A673 (cell line): ENCODE measurements around the gene GSG1. TPM values are rescaled to one million over a fixed set of nuclear protein-coding genes. Genes with fewer than 3 reads are reported as not detected.

Experiments used
- BruUV-seq: library from RNA; stranded (reverse); fragments of 400-500 nt; replicated peaks from 2 replicates; lab custom pipeline; 2021; lab: Mats Ljungman, UMichigan
- CTCF ChIA-PET: fragments of 300-600 bp; sonication (Branson Sonifier 250); formaldehyde crosslinking; loops from one replicate; lab custom pipeline; 2022; ENCODE audit warnings: antibody characterized with exemption; lab: Charles Lee
- POLR2A ChIA-PET: fragments of 300-600 bp; sonication (Branson Sonifier 250); formaldehyde crosslinking; loops from one replicate; lab custom pipeline; 2022; ENCODE audit warnings: antibody characterized with exemption; ENCODE audit not compliant: low non-redundant PET; lab: Charles Lee
- DNase-seq: peaks from one replicate; pipeline ENCODE4 v3.0.0-alpha.2; 2015; ENCODE audit warnings: low spot score
- H3K27ac ChIP-seq: fragments of 200-600 bp; sonication (generic); 2 replicates; pipeline ENCODE4 v1.5.1; 2016; ENCODE audit warnings: mixed run types, low read depth, mild to moderate bottlenecking, mixed read lengths, antibody characterized with exemption, low read length; ENCODE audit not compliant: poor library complexity, severe bottlenecking
- H3K27me3 ChIP-seq: fragments of 200-600 bp; sonication (generic); replicated peaks from 2 replicates; pipeline ENCODE4 v1.6.1; 2017; ENCODE audit warnings: mixed run types, low read depth, mild to moderate bottlenecking, mixed read lengths, antibody characterized with exemption, low read length; ENCODE audit not compliant: insufficient read depth, poor library complexity
- H3K36me3 ChIP-seq: fragments of 200-600 bp; sonication (generic); 2 replicates; pipeline ENCODE4 v1.6.1; 2016; ENCODE audit warnings: mixed run types, mild to moderate bottlenecking, mixed read lengths, antibody characterized with exemption, low read length; ENCODE audit not compliant: insufficient read depth, poor library complexity, severe bottlenecking
- H3K4me1 ChIP-seq: fragments of 200-600 bp; sonication (generic); 2 replicates; pipeline ENCODE4 v1.6.1; 2017; ENCODE audit warnings: mixed run types, mild to moderate bottlenecking, mixed read lengths, antibody characterized with exemption, low read length; ENCODE audit not compliant: insufficient read depth, poor library complexity, severe bottlenecking
- H3K4me3 ChIP-seq: fragments of 200-600 bp; sonication (generic); 2 replicates; pipeline ENCODE4 v1.5.1; 2016; ENCODE audit warnings: low read depth, mixed run types, mild to moderate bottlenecking, mixed read lengths, low read length; ENCODE audit not compliant: poor library complexity, severe bottlenecking
- H3K9me3 ChIP-seq: fragments of 200-600 bp; sonication (generic); 2 replicates; pipeline ENCODE4 v1.6.1; 2016; ENCODE audit warnings: mixed run types, low read depth, mild to moderate bottlenecking, mixed read lengths, antibody characterized with exemption, low read length; ENCODE audit not compliant: poor library complexity, severe bottlenecking
- EZH2 ChIP-seq: fragments of 200-600 bp; sonication (generic); IDR thresholded peaks from 2 replicates; pipeline ENCODE4 v1.6.1; 2017; ENCODE audit warnings: borderline replicate concordance, low read depth, mild to moderate bottlenecking, mixed read lengths, antibody characterized with exemption, low read length; ENCODE audit not compliant: poor library complexity, severe bottlenecking
- intact Hi-C: fragments of 100-400 bp; cut with micrococcal nuclease; formaldehyde crosslinking; loops from one replicate; pipeline ENCODE4 v1.10.0; 2022; ENCODE audit not compliant: unreplicated experiment
- total RNA-seq: library from RNA; stranded (reverse); gene quantifications from 2 replicates; pipeline ENCODE4 v1.2.3, GENCODE V29; 2021
- TF ChIP-seq, protein P1 (sequence below): fragments of 300-800, 200-600 bp; sonication (generic); conservative IDR thresholded peaks from 2 replicates; pipeline ENCODE4 v1.5.1; 2017; ENCODE audit warnings: low read depth, mild to moderate bottlenecking, antibody characterized with exemption, low read length, moderate library complexity, mixed read lengths

Gene GSG1
- total RNA-seq, 1 experiment from 2014 or later, result 0.24 TPM

DNA sequence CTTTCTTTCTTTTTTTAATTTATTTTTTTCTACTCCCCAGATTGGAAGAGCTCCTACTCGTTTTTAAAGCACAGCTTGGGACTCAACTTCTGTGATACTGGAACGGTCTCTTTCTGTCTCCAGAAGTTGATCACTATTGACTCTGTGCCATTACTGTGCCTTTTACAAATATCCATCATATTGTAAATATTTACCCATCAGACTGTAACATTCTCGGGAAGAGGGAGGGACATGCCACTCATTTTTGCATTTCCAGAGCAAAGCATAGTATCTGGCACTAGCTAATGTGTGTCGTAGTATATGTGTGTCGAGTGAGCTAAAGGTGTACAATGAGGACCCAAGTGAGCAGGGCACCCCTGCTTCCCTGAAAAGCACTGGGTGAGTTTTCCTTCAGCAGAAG, 24.0 kb upstream of the GSG1 start:
- BruUV-seq, result no TSS peak
- intact Hi-C loops, result no loop called here
- no peak for DNase-seq
- CTCF ChIA-PET, result no interaction called here
- Histone ChIP-seq H3K36me3 (no peaks in the 10 kb centered on the region), H3K4me3 (no peak overlapping the region), H3K27me3 (no peaks in the 10 kb centered on the region), H3K4me1 (no peaks in the 10 kb centered on the region), H3K9me3 (no peaks in the 10 kb centered on the region), H3K27ac (no peak overlapping the region)
- no peak for TF ChIP-seq EZH2
- POLR2A ChIA-PET, result no interaction called here

DNA sequence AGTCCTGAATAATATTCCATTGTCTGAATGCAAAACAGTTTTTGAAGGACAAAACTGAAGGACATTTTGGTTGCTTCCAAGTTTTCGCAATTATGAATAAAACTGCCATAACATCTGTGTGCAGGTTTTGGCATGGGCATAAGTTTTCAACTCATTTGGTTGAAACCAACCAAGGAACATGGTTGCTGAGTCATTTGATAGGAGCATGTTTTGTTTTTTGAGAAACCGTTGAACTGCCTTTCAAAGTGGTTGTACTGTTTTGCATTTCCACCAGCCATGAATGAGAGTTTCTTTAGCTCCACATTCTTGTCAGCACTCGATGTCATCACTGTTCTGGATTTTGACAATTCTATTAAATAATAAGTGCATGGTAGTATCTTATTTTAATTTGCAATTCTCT, 23.0 kb upstream of the GSG1 start:
- Histone ChIP-seq H3K4me3 (no peak overlapping the region), H3K9me3 (no peaks in the 10 kb centered on the region), H3K36me3 (no peaks in the 10 kb centered on the region), H3K4me1 (no peaks in the 10 kb centered on the region), H3K27ac (no peak overlapping the region), H3K27me3 (no peaks in the 10 kb centered on the region)
- ChIA-PET POLR2A (no interaction called here), CTCF (no interaction called here)
- DNase-seq, result no peak
- BruUV-seq, result no TSS peak
- intact Hi-C loops, result no loop called here
- TF ChIP-seq EZH2, result no peak
- TF ChIP-seq, protein P1, sequence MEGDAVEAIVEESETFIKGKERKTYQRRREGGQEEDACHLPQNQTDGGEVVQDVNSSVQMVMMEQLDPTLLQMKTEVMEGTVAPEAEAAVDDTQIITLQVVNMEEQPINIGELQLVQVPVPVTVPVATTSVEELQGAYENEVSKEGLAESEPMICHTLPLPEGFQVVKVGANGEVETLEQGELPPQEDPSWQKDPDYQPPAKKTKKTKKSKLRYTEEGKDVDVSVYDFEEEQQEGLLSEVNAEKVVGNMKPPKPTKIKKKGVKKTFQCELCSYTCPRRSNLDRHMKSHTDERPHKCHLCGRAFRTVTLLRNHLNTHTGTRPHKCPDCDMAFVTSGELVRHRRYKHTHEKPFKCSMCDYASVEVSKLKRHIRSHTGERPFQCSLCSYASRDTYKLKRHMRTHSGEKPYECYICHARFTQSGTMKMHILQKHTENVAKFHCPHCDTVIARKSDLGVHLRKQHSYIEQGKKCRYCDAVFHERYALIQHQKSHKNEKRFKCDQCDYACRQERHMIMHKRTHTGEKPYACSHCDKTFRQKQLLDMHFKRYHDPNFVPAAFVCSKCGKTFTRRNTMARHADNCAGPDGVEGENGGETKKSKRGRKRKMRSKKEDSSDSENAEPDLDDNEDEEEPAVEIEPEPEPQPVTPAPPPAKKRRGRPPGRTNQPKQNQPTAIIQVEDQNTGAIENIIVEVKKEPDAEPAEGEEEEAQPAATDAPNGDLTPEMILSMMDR, result no peak

DNA sequence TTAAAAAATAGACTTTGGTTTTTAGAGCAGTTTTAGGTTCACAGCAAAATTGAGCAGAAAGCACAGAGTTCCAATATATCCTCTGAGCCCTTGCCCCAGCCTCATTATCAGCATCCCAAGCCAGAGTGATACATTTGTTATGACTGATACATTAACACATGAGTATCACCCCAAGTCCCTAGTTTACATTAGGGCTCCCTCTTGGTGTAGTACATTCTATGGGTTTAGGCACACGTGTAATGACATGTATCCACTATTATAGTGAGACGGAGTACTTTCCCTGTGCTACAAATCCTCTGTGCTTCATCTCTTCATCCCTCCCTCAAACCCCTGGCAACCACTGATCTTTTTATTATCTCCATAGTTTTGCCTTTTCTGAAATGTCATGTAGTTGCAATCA, 22.5 kb upstream of the GSG1 start:
- no TSS peak for BruUV-seq
- Histone ChIP-seq H3K9me3 (no peaks in the 10 kb centered on the region), H3K4me1 (no peaks in the 10 kb centered on the region), H3K27me3 (no peaks in the 10 kb centered on the region), H3K4me3 (no peak overlapping the region), H3K27ac (no peak overlapping the region), H3K36me3 (no peaks in the 10 kb centered on the region)
- TF ChIP-seq, protein P1, result no peak
- no peak for TF ChIP-seq EZH2
- ChIA-PET CTCF (no interaction called here), POLR2A (no interaction called here)
- intact Hi-C loops, result no loop called here
- DNase-seq, result no peak
